ENCODE measurements around the gene TRIM56.

Gene TRIM56

DNA sequence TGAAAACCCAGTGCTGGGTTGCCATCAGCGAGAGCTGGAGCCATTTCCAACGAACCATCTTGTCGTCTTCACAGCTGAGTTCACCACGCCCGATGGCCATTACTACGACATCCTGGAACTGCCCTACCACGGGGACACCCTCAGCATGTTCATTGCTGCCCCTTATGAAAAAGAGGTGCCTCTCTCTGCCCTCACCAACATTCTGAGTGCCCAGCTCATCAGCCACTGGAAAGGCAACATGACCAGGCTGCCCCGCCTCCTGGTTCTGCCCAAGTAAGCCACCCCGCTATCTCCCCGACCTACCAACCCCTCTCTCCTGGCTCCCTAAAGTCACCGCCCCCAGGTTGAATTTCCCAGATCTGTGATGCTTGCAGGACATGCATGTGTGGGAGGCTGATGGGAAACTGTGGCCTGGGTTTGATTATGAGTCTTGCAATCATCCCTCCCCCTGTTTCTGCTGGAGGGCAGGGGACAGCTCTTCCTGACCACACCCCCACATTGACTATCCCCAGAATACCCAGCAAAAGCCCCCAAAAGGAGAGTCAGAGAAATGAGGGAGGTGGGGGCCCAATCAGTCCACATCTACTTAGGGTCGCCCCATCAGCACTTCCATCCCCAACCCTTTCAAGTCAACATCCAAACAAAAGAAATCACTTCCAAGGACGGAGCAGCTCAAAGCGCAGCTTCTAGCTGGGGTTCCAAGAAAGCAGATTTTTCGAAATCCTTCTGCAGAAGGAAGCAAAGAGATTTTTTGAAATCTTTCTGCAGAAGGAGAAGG lies 48.5 kb downstream of the TRIM56 start:
- DNase-seq (ENCODE audit: low spot score): no peak

DNA sequence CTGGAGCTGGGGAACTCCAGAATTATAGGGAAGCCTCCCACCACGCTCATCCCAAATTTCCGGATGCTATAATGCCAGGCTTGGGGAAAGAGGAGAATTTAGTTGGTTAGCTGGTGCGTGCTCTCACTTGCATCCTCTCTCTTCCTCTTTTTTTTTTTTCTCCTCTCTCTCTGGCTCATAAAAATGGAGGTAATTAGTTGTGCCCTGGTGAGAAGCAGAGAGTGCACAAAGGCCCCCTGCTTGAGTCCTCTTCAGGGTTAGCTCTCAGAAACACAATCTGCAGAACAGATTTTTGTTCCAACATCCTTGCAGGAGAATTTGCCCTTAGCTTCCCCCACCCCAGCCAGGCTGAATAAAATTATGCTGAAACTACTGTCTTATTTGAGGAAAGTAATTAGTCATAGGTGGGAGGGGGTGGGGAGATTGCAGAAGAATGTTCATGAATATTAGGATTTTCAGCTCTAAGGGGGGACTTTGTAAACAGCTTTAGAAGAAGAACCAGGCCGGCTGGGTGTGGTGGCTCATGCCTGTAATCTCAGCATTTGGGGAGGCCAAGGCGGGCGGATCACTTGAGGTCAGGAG lies 49.2 kb downstream of the TRIM56 start:
- DNase-seq (ENCODE audit: low spot score): no peak

DNA sequence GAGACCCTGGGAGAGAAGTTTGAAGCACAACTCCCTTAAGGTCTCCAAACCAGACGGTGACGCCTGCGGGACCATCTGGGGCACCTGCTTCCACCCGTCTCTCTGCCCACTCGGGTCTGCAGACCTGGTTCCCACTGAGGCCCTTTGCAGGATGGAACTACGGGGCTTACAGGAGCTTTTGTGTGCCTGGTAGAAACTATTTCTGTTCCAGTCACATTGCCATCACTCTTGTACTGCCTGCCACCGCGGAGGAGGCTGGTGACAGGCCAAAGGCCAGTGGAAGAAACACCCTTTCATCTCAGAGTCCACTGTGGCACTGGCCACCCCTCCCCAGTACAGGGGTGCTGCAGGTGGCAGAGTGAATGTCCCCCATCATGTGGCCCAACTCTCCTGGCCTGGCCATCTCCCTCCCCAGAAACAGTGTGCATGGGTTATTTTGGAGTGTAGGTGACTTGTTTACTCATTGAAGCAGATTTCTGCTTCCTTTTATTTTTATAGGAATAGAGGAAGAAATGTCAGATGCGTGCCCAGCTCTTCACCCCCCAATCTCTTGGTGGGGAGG lies 52.5 kb downstream of the TRIM56 start:
- peak; percentile 58 for DNase-seq (ENCODE audit: low spot score)

DNA sequence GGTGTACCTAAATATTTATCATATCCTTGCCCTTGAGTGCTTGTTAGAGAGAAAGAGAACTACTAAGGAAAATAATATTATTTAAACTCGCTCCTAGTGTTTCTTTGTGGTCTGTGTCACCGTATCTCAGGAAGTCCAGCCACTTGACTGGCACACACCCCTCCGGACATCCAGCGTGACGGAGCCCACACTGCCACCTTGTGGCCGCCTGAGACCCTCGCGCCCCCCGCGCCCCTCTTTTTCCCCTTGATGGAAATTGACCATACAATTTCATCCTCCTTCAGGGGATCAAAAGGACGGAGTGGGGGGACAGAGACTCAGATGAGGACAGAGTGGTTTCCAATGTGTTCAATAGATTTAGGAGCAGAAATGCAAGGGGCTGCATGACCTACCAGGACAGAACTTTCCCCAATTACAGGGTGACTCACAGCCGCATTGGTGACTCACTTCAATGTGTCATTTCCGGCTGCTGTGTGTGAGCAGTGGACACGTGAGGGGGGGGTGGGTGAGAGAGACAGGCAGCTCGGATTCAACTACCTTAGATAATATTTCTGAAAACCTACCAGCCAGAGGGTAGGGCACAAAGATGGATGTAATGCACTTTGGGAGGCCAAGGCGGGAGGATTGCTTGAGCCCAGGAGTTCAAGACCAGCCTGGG lies 53.1 kb downstream of the TRIM56 start:
- peak; percentile 100 for DNase-seq (ENCODE audit: low spot score)

DNA sequence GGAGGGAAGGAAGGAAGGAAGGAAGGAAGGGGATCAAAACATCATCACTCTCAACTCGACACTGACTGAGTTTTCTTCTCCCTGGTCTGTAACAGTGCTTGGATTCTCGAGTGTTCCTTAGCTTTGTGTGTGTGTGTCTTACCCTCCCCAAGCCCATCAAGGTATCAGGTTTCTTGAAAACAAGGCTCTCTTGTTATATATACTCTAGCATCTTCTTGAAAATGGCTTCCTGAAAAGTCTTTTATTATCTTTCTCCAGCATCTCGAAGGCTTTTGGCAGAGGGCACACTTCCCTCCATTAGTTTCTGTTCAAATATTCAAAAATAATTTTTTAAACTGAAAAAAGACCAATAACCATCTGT lies 55.0 kb downstream of the TRIM56 start:
- DNase-seq (ENCODE audit: low spot score): peak; percentile 82

DNA sequence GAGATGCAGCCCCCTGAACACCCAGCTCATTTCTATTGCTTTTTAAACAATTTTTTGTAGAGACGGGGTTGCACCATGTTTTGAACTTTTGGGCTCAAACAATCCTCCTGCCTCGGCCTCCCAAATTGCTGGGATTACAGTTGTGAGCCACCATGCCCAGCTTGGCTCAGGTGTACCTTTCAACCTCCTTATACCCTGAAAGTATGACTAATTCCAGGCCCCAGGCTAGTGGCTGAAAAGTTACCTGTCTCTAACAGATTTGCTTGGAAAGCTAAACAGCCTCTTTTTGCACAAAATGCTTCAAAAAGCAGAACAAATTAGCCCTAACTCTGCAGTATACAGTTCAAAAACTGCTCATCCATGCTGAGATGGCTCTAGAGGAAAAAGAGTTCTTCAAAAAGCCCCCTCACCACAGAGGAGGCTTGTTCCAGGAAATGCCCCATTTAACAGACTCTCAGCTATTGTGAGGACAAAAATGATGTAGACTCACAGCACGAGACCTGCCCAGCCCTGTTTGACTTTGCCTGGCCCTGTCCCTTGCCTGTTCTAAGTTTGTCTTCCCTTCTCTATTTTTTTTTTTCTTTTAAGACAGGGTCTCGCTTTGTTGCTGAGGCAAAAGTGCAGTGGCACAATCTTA lies 55.6 kb downstream of the TRIM56 start:
- no peak for DNase-seq (ENCODE audit: low spot score)
